Erythroblast (primary cell): ENCODE data around the gene GPR158.

Experiments used
- GATA1 ChIP-seq: IDR thresholded peaks from 2 replicates; pipeline ENCODE4 v1.6.1; 2011; ENCODE audit warnings: low read depth, mild to moderate bottlenecking, control low read depth, low read length, moderate library complexity
- POLR2A ChIP-seq: IDR thresholded peaks from 2 replicates; pipeline ENCODE4 v1.6.1; 2011; ENCODE audit warnings: mild to moderate bottlenecking, low read length

DNA sequence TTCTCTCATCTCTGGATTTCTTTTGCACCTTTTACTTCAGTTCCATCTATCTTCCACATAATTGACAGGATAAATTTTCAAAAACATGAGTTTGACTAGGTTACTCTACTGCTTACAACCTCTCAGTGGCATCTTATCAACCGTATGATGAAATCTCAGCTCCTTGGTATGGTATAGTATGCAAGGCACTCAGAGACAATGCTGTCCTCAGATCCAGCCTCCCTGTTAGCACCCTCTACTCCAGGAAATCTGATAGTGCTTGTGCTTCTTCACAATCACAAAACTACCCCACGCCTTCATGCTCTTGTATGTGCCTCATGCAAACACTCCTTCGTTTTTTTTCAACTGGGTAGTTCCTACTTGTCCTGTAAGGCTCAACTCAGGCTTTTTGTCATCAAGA is 330.7 kb downstream of the GPR158 start:
- TF ChIP-seq POLR2A (no peak), GATA1 (no peak)
